Kidney capillary endothelial cell (primary cell): Measurements from ENCODE around the gene MRTFA.

Experiments
- DNase-seq: peaks from one replicate; pipeline ENCODE4 v3.0.0-alpha.2; 2018; ENCODE audit warnings: low spot score

Gene MRTFA

DNA sequence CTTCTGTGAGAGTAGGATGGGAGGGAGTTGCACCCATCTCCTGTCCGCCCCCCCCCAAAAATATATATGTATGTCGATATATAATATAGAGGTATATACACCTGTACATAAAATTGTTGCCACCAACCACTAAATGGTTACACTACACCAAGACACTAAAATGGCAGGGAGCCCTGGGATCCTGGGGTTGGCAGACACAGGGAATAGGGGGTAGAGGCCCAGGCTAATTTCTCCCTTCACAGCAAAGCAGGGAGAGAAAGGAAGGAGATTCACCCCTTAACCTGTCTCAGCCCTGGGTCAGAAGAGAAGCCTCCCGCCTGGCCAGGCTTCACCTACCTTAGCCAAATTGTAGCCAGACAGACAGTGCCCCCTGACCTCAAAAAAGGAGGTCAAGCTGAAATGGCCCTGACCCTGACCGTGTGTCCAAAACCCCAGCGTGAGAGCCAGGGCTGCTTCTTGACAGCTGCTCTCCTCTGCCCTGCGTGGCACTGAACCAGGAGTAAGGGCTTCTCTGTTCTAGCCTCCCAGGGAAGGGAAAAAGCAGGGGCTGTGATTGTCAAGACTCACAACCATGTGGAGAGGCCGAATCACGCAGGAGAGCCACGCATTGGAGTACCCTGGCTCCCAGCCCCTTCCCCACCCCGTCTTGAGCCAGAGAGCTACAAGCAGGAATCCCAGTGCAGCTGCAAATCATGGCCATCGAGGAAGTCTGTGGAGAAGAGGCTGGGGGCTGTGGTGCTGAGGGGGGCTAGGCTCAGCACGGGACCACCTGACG lies 225.6 kb downstream of the MRTFA start:
- DNase-seq: no peak

- no peak for DNase-seq
Measured at GRCh38 chr22:40410272-40410671, 226.2 kb downstream of the MRTFA start.

GRCh38 chr22:40409613-40410113 lies 226.9 kb downstream of the MRTFA start:
- DNase-seq: no peak

GRCh38 chr22:40408718-40409612 lies 227.6 kb downstream of the MRTFA start:
- DNase-seq: no peak

DNA sequence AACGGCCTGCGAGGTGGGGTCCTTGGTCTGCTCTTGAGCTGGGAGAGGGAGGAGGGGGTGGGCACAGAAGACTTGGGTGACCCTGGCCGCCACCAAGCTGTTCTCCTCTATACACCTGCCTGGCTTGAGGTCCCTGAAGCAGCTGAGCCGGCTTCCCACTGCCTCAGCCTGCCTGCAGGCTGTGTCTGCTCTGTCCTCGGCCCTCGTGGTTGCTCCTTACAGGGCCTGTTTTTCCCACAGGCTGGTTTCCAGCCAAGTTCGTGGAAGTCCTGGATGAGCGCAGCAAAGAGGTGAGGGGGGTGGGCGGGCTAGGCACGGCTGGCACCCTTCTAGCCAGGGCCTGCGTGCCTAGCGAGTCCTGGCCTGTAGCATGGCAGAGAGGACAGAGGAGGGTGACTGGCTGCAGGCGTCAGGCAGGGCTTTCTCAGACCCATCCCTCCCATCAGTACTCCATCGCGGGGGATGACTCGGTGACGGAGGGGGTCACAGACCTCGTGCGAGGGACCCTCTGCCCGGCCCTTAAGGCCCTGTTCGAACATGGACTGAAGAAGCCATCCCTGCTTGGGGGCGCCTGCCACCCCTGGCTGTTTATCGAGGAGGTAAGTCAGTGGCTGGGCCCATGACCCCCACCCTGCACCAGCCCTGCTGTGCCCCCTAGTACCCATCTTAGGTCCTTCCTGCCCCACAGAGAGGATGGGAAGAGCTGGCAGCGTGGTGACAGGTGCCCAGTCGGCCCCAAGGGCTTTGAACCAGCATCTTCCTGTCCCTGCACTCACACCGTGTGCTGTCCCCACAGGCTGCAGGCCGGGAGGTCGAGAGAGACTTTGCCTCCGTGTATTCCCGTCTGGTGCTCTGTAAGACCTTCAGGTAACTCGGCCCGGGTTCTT lies 228.4 kb downstream of the MRTFA start:
- DNase-seq: no peak

DNA sequence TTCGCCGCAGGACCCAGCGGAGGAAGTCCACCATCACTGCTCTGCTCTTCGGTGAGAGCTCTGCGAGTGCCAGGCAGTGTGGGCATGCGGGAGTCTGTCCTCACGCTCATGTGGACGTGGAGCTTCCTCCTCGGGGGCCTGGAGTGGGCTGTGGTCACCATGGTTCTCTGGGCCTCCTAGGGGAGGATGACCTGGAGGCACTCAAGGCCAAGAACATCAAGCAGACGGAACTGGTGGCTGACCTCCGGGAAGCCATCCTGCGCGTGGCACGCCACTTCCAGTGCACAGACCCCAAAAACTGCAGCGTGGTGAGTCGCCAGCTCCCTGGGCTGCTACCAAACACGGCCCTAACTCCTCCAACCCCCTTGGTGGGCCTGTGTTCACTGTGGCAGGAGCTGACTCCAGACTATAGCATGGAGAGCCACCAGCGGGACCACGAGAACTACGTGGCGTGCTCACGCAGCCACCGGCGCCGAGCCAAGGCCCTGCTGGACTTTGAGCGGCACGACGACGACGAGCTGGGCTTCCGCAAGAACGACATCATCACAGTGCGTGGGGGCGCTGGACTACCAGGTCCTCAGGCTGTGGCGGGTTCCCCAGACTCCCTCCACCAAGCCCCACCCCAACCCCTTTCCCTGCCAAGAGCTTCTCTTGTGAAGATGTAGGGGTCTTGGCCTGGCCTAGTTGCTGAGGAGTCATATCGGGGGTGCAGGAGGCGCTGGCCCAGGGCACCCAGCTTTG lies 229.3 kb downstream of the MRTFA start:
- no peak for DNase-seq

- no peak for DNase-seq
Measured at GRCh38 chr22:40406063-40406890, 230.2 kb downstream of the MRTFA start.

DNA sequence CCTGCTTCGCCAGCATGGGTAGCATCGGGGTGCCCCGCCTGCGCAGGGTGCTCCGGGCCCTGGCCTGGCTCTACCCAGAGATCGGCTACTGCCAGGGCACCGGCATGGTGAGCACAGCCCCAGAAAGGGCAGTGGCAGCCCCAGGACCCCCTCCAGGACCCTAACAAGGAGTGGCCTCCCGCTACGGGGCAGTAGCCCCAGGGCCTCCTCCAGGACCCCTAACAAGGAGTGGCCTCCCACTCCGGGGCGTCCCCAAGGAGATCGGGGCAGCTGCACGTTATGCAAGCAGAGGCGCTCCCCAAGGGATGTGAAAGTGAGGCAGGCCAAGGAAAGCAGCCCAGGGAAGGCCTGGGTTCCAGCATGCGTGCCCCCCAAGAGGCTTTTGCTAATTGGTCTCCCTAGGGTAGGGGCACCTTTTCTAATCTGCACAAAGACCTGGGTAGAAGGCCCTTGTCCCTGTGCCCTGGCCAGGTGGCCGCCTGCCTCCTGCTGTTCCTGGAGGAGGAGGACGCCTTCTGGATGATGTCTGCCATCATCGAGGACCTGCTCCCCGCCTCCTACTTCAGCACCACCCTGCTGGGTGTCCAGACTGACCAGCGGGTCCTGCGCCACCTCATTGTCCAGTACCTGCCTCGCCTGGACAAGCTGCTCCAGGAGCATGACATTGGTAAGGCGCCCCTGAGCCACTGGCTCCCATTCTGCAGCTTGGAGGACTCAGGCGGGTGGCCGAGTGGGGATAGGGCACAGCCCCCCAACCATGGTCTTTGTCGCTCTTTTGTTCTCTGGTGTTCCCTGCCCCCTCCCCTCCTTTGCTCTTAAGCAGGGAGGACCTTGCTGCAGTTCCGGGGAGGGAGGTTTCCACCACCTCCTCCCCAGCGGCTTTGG lies 231.1 kb downstream of the MRTFA start:
- no peak for DNase-seq

DNA sequence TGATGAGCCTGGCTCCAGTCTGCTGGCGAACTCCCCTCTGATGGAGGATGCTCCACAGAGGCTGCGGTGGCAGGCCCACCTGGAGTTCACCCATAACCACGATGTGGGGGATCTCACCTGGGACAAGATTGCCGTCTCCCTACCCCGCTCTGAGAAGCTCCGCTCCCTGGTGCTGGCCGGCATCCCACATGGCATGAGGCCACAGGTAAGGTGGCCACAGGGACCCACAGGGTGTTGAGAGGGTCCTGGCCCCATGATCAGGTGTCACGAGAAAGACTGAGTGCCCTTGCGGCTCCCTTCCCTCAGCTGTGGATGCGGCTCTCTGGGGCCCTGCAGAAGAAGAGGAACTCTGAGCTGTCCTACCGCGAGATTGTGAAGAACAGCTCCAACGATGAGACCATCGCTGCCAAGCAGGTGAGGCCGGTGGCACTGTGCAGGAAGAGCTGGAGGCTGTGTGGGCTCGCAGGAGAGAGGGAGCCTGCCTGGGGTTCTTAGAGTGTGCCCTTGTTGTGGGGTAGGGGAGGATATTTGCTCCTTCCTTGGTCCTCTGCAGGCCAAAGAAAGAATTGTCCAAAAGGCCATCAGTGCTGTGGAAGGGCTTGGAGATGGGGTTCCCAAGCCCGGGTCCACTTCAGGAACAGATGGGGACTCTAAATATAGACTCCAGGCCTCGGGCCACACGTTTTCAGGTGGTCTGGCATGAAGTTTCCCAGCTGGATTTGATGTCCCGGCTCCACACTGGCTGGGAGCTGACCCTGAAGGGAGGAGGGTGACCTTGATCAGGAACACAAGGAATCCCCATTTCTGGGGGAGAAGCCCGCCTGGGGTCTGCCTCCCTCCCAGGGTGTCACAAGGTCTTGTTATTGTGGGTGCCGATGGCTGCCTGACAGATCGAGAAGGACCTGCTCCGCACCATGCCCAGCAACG lies 232.0 kb downstream of the MRTFA start:
- no peak for DNase-seq

- no peak for DNase-seq
Measured at GRCh38 chr22:40403651-40404050, 232.9 kb downstream of the MRTFA start.

DNA sequence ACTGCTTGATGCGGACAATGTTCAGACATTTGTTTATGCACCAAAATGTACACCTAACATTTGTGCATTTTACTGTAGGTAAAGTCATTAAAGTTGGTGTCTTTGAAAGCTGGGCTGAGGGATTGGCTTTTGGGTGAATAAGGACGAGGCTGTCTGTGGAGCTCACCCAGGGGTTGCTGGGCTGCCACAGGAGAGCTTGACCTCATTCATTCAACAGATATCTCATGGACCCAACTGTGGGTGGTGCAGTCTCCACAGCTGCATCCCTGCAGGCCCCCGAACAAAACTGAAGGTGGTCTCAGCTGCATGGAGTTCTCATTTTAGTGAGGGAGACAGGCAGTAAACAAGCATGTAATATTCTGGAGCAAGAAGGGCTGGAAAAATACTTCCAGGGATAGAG lies 233.4 kb downstream of the MRTFA start:
- no peak for DNase-seq

DNA sequence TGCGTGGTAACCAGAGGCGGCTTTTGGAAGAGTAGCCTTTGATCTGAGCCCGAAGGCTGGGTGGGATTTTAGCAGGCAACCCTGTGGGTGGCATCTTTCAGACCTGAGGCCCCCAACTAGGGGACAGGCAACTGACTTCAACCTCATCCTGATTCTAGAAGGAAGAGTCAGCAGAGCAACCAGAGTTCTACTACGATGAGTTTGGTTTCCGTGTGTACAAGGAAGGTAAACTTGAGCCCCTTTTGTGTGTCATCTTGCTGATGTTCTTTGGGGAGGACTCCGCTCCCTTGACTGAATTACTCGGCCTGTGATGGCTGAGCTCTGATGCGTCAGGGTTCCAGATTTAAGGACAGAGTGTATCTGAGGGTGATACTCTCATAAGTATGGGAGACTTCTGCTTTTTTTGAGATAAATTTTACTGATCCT lies 234.5 kb downstream of the MRTFA start:
- DNase-seq: no peak

DNA sequence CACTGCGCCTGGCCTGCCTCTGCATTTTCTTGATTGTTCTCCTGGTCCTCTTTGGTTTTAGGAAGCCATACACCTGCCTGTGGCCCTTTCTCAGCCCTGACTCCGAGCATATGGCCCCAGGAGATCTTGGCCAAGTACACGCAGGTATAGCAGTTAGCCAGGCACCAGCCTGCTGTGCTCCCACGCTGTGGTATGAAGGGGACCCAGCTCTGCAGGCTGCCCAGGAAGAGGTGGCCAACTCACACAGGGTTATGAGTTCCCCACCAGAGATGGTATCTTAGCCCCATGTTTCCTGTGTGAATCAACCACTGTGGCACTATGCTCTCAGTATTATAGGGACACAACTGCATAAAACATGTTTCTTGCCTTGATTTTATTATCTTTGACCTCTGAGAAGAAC lies 235.0 kb downstream of the MRTFA start:
- no peak for DNase-seq

DNA sequence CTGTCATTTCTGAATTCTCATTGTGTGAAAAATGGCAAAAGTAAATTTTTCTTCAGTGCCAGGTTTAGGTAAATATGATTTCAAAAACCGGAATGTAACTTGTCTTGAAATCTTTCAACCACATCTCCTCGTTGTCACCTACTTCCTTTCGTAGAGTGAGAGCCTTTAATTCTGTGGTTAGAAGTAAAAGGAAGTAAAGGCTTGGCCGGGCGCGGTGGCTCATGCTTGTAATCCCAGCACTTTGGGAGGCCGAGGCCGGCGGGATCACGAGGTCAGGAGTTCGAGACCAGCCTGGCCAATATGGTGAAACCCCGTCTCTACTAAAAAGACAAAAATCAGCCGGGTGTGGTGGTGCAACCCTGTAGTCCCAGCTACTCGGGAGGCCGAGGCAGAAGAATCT lies 236.4 kb downstream of the MRTFA start:
- DNase-seq: no peak

DNA sequence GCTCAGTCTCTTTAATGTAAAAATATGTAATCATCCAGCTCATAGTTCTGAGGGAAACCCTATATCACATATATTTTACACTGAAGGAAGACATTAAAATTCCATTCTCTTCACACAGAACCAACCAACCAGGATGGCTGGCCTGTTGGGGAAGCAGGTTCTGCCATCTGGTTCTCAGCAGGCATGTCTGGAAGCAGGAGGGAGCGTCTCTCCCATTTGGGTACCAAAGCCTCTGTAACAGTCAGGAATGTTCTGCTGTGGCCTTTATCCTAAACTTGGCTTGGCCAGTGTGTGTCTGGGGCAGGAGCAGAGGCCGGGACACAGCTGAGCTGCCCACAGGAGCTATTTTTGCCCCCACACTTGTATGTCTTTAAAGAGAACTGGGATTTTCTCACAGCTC lies 236.9 kb downstream of the MRTFA start:
- DNase-seq: no peak

DNA sequence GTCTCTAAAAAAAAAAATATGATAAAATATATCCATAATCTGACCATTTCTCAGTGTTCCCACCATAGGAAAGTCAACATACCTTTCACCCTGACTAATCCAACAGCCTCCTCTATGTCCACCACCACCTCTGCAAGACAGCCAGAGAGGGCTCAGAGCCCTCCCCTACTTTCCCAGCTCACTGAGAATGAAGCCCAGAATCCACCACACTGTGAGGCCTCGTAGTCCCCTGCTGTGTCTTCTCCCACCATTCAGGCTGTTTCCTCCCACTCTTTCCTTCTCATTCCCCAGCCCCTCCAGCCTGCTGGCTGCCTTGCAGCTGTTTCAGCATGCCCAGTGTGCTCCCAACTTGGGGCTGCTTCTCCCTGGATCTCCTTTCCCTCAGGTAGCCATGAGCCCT lies 239.1 kb downstream of the MRTFA start:
- peak; percentile 15 for DNase-seq

DNA sequence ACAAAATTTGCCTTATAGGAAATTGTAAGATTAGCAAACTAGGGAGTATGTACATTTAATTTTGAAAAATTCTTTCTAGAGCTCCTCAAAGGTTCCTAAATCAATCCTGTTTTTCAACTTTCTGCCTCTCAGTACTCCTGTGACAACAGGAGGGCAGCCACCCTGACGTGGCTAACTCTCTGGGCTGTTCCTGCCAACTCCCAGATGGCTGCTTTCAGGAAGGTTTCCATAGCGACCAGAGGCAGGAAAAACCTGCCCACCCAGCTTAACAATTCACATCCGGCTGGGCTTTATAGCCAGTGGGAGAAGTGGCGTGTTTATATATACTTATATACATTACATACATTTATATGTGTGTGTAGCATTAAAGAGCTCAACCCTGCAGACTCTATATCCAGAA lies 239.6 kb downstream of the MRTFA start:
- DNase-seq: peak; percentile 90

DNA sequence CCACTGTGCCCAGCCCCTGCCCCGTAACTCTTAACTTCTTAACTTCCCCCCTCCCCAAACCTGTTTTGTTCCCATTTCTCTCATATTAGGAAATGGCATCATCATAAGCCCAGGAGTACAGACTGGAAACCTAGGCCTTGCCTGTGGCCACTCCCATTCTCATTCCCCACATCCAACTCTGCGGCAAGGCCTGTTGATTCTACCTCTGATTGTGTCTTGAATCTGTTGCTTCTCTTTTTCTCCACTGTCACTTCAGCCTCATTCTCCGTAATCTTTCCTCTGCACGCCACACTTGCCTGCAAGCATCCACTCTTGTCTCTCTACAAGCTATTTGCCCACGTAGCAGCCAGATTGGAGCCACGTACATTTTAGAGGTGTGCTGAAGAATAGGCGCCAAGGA lies 240.9 kb downstream of the MRTFA start:
- no peak for DNase-seq
